Brain microvascular endothelial cell (primary cell): ENCODE measurements around the gene MAPRE2.

ENCODE experiments used
- DNase-seq: peaks from one replicate; pipeline ENCODE4 v3.0.0-alpha.2; 2020
- H3K27ac ChIP-seq: fragments of 250-450 bp; sonication (Bioruptor Pico); 2 replicates; pipeline ENCODE4 v1.5.1; 2020; ENCODE audit warnings: mild to moderate bottlenecking, moderate library complexity
- H3K27me3 ChIP-seq: fragments of 250-450 bp; sonication (Bioruptor Pico); replicated peaks from 2 replicates; pipeline ENCODE4 v1.5.1; 2020; ENCODE audit warnings: mild to moderate bottlenecking
- H3K36me3 ChIP-seq: fragments of 250-450 bp; sonication (Bioruptor Pico); replicated peaks from 2 replicates; pipeline ENCODE4 v1.5.1; 2020; ENCODE audit warnings: mild to moderate bottlenecking
- H3K4me3 ChIP-seq: 2 replicates; pipeline ENCODE4 v1.5.1; 2011; ENCODE audit warnings: low read depth, mild to moderate bottlenecking, control low read depth, low read length, moderate library complexity
- in situ Hi-C: cut with HindIII; loops from 2 replicates; pipeline ENCODE4 v1.10.0; 2017; ENCODE audit warnings: low sequenced_read_pairs, low pct_ligation_motif_present
- TF ChIP-seq, protein P1 (sequence below): IDR thresholded peaks from 2 replicates; pipeline ENCODE4 v1.5.1; 2011; ENCODE audit warnings: low read depth, mild to moderate bottlenecking, moderate library complexity, low read length, control low read depth, inconsistent platforms; ENCODE audit errors: missing control alignments

The MAPRE2 gene

GRCh38 chr18:35059280-35059927 is 18.2 kb downstream of the MAPRE2 start:
- TF ChIP-seq, protein P1, sequence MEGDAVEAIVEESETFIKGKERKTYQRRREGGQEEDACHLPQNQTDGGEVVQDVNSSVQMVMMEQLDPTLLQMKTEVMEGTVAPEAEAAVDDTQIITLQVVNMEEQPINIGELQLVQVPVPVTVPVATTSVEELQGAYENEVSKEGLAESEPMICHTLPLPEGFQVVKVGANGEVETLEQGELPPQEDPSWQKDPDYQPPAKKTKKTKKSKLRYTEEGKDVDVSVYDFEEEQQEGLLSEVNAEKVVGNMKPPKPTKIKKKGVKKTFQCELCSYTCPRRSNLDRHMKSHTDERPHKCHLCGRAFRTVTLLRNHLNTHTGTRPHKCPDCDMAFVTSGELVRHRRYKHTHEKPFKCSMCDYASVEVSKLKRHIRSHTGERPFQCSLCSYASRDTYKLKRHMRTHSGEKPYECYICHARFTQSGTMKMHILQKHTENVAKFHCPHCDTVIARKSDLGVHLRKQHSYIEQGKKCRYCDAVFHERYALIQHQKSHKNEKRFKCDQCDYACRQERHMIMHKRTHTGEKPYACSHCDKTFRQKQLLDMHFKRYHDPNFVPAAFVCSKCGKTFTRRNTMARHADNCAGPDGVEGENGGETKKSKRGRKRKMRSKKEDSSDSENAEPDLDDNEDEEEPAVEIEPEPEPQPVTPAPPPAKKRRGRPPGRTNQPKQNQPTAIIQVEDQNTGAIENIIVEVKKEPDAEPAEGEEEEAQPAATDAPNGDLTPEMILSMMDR = no peak

GRCh38 chr18:35060122-35060815 is 19.1 kb downstream of the MAPRE2 start:
- TF ChIP-seq, protein P1 = no peak
- no peak for DNase-seq
- no peaks in the 10 kb centered on the region for H3K27me3 ChIP-seq
- no peaks in the 10 kb centered on the region for H3K36me3 ChIP-seq
- H3K4me3 ChIP-seq = no peak overlapping the region
- no peak overlapping the region for H3K27ac ChIP-seq
- in situ Hi-C loops = no loop called here

More at GRCh38 chr18:35059280-35059927, 18.2 kb downstream of the MAPRE2 start:
- H3K36me3 ChIP-seq = no peaks in the 10 kb centered on the region
- DNase-seq = no peak
- no peaks in the 10 kb centered on the region for H3K27me3 ChIP-seq
- in situ Hi-C loops = no loop called here
- H3K4me3 ChIP-seq = no peak overlapping the region
- H3K27ac ChIP-seq = no peak overlapping the region

GRCh38 chr18:35061336-35061735 is 20.1 kb downstream of the MAPRE2 start:
- in situ Hi-C loops = no loop called here
- H3K27ac ChIP-seq = no peak overlapping the region
- TF ChIP-seq, protein P1 = no peak

GRCh38 chr18:35061804-35062203 is 20.6 kb downstream of the MAPRE2 start:
- DNase-seq = no peak
- H3K27me3 ChIP-seq = no peaks in the 10 kb centered on the region
- TF ChIP-seq, protein P1 = no peak
- no peak overlapping the region for H3K4me3 ChIP-seq
- in situ Hi-C loops = no loop called here
- H3K36me3 ChIP-seq = no peaks in the 10 kb centered on the region
- no peak overlapping the region for H3K27ac ChIP-seq

More at GRCh38 chr18:35061336-35061735, 20.1 kb downstream of the MAPRE2 start:
- no peaks in the 10 kb centered on the region for H3K27me3 ChIP-seq
- no peak overlapping the region for H3K4me3 ChIP-seq
- no peak for DNase-seq
- no peaks in the 10 kb centered on the region for H3K36me3 ChIP-seq

GRCh38 chr18:35062408-35062807 is 21.2 kb downstream of the MAPRE2 start:
- Histone ChIP-seq H3K36me3 (no peaks in the 10 kb centered on the region), H3K27me3 (no peaks in the 10 kb centered on the region), H3K4me3 (no peak overlapping the region), H3K27ac (no peak overlapping the region)
- in situ Hi-C loops = no loop called here
- TF ChIP-seq, protein P1 = no peak
- no peak for DNase-seq
